Effector memory CD4-positive, alpha-beta T cell (primary cell): ENCODE measurements around the gene INSC.

Source experiments
- DNase-seq, 3 donors: peaks; one replicate each; pipeline ENCODE4 v3.0.0-alpha.2; 2020
- H3K27ac ChIP-seq: 2 replicates; pipeline ENCODE4 v1.7.0; 2013; ENCODE audit warnings: mild to moderate bottlenecking, low read length, moderate library complexity; ENCODE audit not compliant: insufficient read depth, poor library complexity, severe bottlenecking
- H3K27me3 ChIP-seq: replicated peaks from 2 replicates; pipeline ENCODE4 v1.7.0; 2013; ENCODE audit warnings: mild to moderate bottlenecking, low read length; ENCODE audit not compliant: insufficient read depth, control insufficient read depth, poor library complexity, severe bottlenecking
- H3K36me3 ChIP-seq: 2 replicates; pipeline ENCODE4 v1.7.0; 2013; ENCODE audit warnings: mild to moderate bottlenecking, low read length, moderate library complexity; ENCODE audit not compliant: control insufficient read depth, insufficient read depth
- H3K4me1 ChIP-seq: 2 replicates; pipeline ENCODE4 v1.7.0; 2013; ENCODE audit warnings: low read length, mild to moderate bottlenecking; ENCODE audit not compliant: control insufficient read depth, insufficient read depth, poor library complexity, severe bottlenecking
- H3K4me3 ChIP-seq: 2 replicates; pipeline ENCODE4 v1.7.0; 2013; ENCODE audit warnings: low read length, low read depth, mild to moderate bottlenecking; ENCODE audit not compliant: insufficient read depth, poor library complexity, severe bottlenecking
- H3K9me3 ChIP-seq: 2 replicates; pipeline ENCODE4 v1.7.0; 2013; ENCODE audit warnings: mild to moderate bottlenecking, low read length, moderate library complexity; ENCODE audit not compliant: control insufficient read depth

The INSC gene

DNA sequence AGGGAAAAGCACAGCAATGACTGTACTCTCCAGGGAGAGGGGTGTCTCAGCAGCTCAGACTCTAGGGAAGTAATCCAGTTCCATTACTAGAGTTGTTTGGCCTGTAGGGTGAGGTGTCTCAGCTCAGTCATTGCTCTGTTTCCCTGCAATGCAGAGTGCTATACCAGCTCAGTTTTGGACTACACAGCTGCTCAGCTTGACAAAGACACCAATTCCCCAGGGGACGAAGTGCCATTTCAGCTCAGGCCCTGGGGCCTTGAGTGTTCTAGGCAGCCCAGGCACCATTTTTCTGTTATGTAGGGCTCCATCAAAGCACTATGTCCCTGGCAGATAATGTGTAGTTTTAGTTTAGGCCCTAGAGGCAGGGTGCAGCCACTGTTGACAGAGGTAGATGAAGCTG, 23.1 kb upstream of the INSC start:
- no peak overlapping the region for H3K4me3 ChIP-seq
- no peaks in the 10 kb centered on the region for H3K9me3 ChIP-seq
- H3K27ac ChIP-seq, result no peak overlapping the region
- no peaks in the 10 kb centered on the region for H3K36me3 ChIP-seq
- no peaks in the 10 kb centered on the region for H3K27me3 ChIP-seq
- no peaks in the 10 kb centered on the region for H3K4me1 ChIP-seq
- DNase-seq, result no peak

DNA sequence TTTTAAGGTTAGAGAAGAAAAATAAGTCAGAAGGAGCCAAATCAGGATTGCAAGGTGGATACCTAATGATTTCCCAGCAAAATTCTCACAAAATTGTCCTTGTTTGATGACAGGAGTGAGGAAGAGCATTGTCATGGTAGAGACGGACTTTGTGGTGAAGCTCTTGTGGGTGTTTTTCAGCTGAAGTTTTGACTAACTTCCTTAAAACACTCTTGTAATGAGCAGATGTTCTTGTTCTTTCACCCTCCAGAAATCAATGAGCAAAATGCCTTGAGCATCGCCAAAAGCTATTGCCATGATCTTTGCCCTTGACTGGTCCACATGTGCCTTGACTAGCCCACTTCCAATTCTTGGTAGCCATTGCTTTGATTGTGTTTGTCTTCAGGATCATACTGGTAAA, 21.3 kb upstream of the INSC start:
- no peak for DNase-seq
- no peak overlapping the region for H3K4me3 ChIP-seq

DNA sequence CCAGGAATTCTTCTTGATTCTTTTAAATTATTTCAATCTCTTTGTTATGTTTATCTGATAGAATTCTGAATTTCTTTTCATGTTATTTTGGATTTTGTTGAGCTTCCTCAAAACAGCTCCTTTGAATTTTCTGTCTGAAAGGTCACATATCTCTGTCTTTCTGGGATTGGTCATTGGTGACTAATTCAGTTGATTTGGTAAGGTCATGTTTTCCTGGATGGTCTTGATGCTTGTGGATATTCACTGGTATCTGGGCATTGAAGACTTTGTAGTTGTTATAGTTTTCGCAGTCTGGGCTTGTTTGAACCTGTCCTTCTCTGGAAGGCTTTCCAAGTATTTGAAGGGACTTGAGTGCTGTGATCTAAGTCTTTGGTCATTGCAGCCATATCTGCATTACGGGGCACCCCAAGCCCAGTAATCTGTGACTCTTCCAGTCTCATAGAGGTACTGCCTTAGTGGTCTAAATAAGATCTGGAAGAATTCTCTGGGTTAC, 18.9 kb upstream of the INSC start:
- DNase-seq, result no peak
- no peaks in the 10 kb centered on the region for H3K36me3 ChIP-seq
- H3K4me3 ChIP-seq, result no peak overlapping the region
- no peaks in the 10 kb centered on the region for H3K4me1 ChIP-seq
- no peak overlapping the region for H3K27ac ChIP-seq
- no peaks in the 10 kb centered on the region for H3K27me3 ChIP-seq
- H3K9me3 ChIP-seq, result no peaks in the 10 kb centered on the region

More for the DNA sequence above, 21.3 kb upstream of the INSC start:
- no peaks in the 10 kb centered on the region for H3K9me3 ChIP-seq
- H3K4me1 ChIP-seq, result no peaks in the 10 kb centered on the region
- H3K27me3 ChIP-seq, result no peaks in the 10 kb centered on the region
- no peak overlapping the region for H3K27ac ChIP-seq
- H3K36me3 ChIP-seq, result no peaks in the 10 kb centered on the region

DNA sequence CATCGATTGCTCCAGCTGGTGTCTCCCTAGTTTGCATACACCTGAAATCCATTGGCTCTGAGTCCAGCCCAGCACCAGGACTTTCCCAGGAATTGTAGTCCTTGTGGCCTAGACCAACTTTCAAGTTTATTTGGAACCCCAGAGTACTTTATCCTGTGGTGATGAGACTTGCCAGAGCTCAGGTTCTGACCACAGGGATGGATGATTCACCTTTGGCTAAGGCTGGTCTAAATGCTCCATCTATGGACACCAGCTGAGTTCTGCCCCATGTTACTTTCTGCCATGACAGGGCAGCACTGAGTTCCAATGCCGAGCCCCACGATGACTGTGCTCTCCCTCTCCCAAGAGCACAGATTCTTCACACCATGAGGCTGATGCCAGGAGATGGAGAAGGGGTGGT, 17.3 kb upstream of the INSC start:
- Histone ChIP-seq H3K9me3 (no peaks in the 10 kb centered on the region), H3K27me3 (no peaks in the 10 kb centered on the region), H3K4me1 (no peaks in the 10 kb centered on the region), H3K4me3 (no peak overlapping the region), H3K27ac (no peak overlapping the region), H3K36me3 (no peaks in the 10 kb centered on the region)
- no peak for DNase-seq

DNA sequence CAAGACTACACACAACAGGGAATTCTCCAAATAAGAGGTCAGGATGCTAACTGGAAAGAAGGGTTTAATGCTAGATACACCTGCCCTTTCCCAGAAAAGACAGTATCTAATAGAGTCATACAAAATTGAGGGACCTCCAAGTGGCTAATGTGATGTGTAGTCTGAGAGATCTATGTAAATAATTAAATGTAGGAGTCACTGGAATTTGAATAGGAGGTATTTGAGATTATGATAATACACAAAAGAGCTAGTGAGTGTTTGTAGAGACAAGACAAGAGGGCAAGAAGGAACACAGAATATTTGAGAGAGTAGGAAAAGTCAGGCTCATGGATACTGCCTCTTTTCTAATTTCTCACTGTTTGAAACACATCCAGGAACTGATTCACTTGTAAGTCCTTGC, 15.5 kb upstream of the INSC start:
- no peak for DNase-seq
- Histone ChIP-seq H3K4me1 (no peaks in the 10 kb centered on the region), H3K36me3 (no peaks in the 10 kb centered on the region), H3K27ac (no peak overlapping the region), H3K27me3 (no peaks in the 10 kb centered on the region), H3K9me3 (no peaks in the 10 kb centered on the region), H3K4me3 (no peak overlapping the region)

DNA sequence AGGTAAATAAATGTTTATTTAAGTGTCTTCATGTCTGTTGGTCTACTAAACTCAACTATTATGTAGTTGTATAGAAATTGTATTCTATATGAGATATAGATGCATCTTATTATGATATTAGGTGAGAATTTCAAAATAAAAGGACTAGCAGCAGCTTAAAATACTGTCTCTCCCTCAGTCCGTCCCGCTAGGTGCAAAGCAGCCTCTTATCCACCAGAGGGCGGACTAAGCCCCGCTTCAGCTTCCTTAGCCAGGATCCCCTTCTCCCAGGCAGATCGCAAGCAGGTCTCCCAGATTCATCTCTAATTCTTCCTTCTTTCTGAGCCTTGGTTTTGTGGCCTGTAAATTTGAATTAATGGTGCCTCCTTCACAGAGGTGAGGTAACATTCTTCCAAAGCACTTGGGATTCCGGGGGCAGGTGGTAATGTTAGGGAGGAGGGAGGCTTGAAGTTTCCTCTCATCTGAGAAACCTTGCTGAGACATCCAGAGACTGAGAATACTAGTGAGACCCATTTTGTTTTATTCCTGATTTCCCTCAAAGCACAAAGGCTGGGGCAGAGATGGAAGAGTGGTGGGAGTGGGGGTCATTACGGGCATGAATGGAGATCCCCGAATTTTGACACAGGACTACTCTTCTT, 13.5 kb upstream of the INSC start:
- Histone ChIP-seq H3K9me3 (no peaks in the 10 kb centered on the region), H3K27me3 (no peaks in the 10 kb centered on the region), H3K27ac (no peak overlapping the region), H3K36me3 (no peaks in the 10 kb centered on the region), H3K4me3 (no peak overlapping the region), H3K4me1 (no peaks in the 10 kb centered on the region)
- peak in 2 of 3 donors; percentile 2 to 3 for DNase-seq

DNA sequence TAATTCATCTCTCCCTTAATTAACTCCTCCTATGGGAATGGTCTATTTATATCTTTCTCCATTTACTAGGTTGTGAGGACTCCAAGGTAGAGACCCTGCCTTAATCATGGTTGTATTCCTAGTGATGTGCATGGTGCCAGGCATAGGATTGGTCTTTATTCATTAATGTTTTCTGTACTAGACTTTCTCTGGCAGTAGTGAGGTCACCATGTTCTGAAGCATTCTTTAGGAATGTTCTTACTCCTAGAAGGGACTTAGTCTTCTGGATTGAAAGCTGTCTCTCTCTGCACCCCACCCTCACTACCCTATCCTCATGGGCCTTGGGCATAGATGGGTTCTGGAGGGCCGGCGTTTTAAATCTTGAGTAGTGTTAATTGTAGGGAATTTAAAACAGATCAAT, 10.6 kb upstream of the INSC start:
- H3K27ac ChIP-seq, result no peak overlapping the region
- no peaks in the 10 kb centered on the region for H3K4me1 ChIP-seq
- no peaks in the 10 kb centered on the region for H3K9me3 ChIP-seq
- no peaks in the 10 kb centered on the region for H3K27me3 ChIP-seq
- no peak for DNase-seq
- H3K36me3 ChIP-seq, result no peaks in the 10 kb centered on the region
- no peak overlapping the region for H3K4me3 ChIP-seq

DNA sequence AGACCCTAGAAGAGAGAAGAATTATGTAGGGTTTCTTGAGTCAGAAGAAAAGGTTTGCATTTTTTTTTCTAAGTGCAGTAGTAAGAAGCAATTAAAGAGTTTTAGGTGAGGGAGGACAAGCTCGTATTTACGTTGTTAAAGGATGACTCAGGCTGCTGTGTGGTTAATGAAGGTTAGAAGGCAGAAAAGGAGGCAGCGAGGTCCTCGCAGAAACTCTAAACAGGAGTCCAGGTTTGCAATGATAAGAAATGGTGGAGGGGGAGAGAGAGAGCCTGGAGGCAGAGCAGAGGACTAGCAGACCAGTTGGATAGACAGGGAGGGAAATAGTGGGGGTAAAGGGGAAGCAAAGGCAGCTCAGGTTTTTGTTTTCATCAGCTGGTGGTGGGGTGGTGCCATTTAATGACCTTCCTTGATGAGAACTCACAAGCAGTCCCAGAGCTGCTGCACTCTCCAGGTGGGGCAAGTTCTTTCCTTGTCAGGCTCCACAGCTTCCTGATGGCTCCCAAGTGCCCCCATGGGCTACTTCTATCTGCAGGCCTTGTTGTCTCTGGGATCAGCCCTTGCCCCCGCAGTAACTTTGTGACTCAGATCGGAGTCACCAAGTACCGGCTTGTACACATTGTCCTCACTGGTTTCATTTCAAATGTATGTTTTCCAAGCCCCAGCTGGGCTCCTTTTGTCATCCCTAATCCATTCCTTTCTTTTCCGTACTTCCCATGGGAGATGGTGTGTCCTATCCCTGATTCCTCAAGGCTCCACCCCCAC, 8.3 kb upstream of the INSC start:
- Histone ChIP-seq H3K27me3 (no peaks in the 10 kb centered on the region), H3K9me3 (no peaks in the 10 kb centered on the region), H3K4me1 (no peaks in the 10 kb centered on the region), H3K27ac (no peak overlapping the region), H3K36me3 (no peaks in the 10 kb centered on the region), H3K4me3 (no peak overlapping the region)
- DNase-seq, result no peak

DNA sequence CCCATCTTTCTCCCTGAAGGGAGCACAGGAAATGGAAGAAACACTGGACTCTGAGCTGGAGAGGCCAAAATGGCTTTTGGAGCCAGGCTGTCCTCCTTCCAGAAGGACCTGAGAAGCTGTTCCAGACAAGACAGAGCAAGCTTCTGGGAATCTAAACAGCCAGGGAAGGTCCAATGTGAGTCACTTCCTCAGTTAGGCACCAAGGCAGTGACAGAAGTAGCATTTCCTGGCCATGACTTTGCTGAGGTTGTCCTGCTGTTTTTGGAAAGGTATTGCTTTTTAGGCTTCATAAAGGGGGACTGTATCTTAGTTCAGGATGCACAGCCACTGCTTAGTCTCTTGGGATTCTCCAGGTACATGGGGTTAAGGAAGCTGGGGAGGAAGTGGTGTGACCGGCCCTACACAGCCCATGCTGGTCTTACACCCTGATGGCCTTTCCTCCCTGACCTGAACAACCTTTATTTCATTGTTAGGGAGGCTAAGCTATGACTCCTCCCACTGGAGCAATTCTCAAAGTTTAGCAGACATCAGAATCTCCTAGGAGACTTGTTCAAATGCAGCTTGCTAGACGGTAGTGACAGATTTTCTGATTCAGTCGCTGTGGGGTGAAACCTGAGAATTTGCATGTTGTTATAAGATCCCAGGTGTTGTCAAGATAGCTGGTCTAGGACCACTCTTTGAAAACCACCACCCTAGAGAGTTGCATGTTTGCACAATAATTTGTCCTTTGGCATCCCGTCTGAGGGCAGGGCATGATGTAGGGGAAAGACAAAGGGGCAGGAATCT, 6.8 kb upstream of the INSC start:
- H3K9me3 ChIP-seq, result no peaks in the 10 kb centered on the region
- DNase-seq, result no peak
- no peak overlapping the region for H3K4me3 ChIP-seq
- H3K27me3 ChIP-seq, result no peaks in the 10 kb centered on the region
- H3K4me1 ChIP-seq, result no peaks in the 10 kb centered on the region
- H3K27ac ChIP-seq, result no peak overlapping the region
- H3K36me3 ChIP-seq, result no peaks in the 10 kb centered on the region
